ENCODE measurements around the gene PTGFRN.

DNA sequence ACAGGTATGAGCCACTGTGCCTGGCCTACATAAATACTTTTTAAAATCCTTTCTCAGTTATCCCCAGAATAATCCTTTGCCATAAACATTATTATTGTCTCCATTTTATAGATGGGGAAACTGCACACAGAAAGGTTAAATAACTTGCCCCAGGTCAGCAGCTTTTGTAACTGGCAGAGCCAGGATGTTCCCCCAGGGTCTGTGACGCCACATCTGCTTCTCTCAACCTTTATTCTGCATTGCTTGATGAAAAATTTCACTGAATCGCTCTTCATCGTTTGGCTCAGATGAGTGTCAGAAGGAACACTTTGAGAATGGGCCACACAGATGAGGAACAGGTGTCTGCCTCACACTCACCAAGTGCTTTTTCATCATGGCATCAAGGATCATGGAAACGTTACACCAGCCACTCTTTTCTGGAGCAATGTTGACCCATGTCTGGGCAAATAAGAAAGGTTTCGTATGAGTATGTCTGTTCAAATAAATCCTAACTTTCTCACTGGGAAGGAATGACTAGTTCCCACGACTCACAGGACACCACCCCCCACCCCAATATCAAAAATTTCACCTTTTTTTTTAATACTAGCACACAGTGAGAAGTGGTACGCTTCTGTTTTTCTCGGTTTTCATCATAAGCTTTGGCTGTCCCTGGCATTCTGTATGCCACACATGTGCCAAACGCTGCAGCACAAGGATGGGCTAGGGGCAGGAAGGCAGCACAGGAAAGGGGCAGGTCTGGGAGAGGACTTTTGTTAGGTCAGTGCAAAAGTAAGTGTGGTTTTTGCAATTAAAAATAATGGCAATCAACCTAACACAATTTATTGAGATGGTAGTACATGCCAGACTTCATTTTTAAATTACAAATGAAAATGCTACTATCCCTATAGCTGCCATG is 9.0 kb upstream of the PTGFRN start:
- TF ChIP-seq, protein P1, sequence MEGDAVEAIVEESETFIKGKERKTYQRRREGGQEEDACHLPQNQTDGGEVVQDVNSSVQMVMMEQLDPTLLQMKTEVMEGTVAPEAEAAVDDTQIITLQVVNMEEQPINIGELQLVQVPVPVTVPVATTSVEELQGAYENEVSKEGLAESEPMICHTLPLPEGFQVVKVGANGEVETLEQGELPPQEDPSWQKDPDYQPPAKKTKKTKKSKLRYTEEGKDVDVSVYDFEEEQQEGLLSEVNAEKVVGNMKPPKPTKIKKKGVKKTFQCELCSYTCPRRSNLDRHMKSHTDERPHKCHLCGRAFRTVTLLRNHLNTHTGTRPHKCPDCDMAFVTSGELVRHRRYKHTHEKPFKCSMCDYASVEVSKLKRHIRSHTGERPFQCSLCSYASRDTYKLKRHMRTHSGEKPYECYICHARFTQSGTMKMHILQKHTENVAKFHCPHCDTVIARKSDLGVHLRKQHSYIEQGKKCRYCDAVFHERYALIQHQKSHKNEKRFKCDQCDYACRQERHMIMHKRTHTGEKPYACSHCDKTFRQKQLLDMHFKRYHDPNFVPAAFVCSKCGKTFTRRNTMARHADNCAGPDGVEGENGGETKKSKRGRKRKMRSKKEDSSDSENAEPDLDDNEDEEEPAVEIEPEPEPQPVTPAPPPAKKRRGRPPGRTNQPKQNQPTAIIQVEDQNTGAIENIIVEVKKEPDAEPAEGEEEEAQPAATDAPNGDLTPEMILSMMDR (IDR thresholded peaks at IDR 0.05; ENCODE audit: insufficient read depth, low read length): no peak
- no peak for TF ChIP-seq POLR2AphosphoS5 (IDR thresholded peaks at IDR 0.05; ENCODE audit: low read depth)
